K562 (cell line): ENCODE measurements around the gene TMEM158. TPM values are rescaled to one million over a fixed set of nuclear protein-coding genes. Genes with fewer than 3 reads are reported as not detected.

Experiments
- CHD1 ChIP-seq: fragments of 200-600 bp; sonication (generic); IDR thresholded peaks from one replicate; pipeline ENCODE4 v1.6.1; 2012; ENCODE audit warnings: mild to moderate bottlenecking, moderate library complexity, low read length, inconsistent platforms
- ETV1 ChIP-seq: fragments of 450-650 bp; conservative IDR thresholded peaks from 2 replicates; pipeline ENCODE4 v1.6.1; 2016; ENCODE audit warnings: missing genetic modification characterization, control low read depth, low read depth, missing compliant biosample characterization
- JUND ChIP-seq, 2 experiments: IDR thresholded peaks; 2 replicates in 1 of 2; 3 replicates in 1 of 2; pipeline ENCODE4 v1.6.1; 2011; ENCODE audit warnings: borderline replicate concordance in 2 of 2, low read depth in 2 of 2, low read length in 2 of 2, improper control_type of control experiment in 1 of 2, missing biosample characterization in 1 of 2, missing genetic modification characterization in 1 of 2, missing genetic modification reagents in 1 of 2
- NFXL1 ChIP-seq: fragments of 450-650 bp; formaldehyde crosslinking; IDR thresholded peaks from 2 replicates; pipeline ENCODE4 v1.4.0; 2021; ENCODE audit warnings: mild to moderate bottlenecking
- PTBP1 ChIP-seq: fragments of 200-400 bp; formaldehyde crosslinking; IDR thresholded peaks from 2 replicates; pipeline ENCODE4 v1.6.1; 2017; ENCODE audit warnings: low read depth, low read length
- ZNF445 ChIP-seq: fragments of 250-450 bp; sonication (Bioruptor Pico); IDR thresholded peaks from 2 replicates; pipeline ENCODE4 v1.4.0; 2020; ENCODE audit warnings: low read depth, mild to moderate bottlenecking, moderate library complexity
- polyA plus RNA-seq, 8 experiments: library from polyadenylated mRNA; depleted of rRNA in 4 of 8; stranded (reverse) in 5 of 8; unstranded in 3 of 8; fragments of >200 nt; fragmentation: Nextera tagmentation in 2 of 8; fragmentation: Illumina TruSeq in 1 of 8; extraction: Ambion mirVana in 2 of 8; extraction: Trizol in 1 of 8; gene quantifications; 2 replicates each; pipeline versions ENCODE4 v1.2.1 to v1.2.3, GENCODE V29; 2011 to 2014; ENCODE audit warnings: inconsistent platforms in 1 of 8, missing spikeins in 1 of 8
- total RNA-seq, 7 experiments: library from RNA; depleted of rRNA in 6 of 7; stranded (reverse); fragments of >200 nt in 6 of 7; fragmentation: Illumina TruSeq in 2 of 7; extraction: Trizol in 2 of 7; gene quantifications; 2 replicates each; pipeline versions ENCODE4 v1.2.1 to v1.2.3, GENCODE V29; 2011 to 2021; ENCODE audit warnings: low replicate concordance in 1 of 7
- TF ChIP-seq, protein P1 (sequence below): fragments of 450-650 bp; IDR thresholded peaks from 2 replicates; pipeline ENCODE4 v1.6.1; 2017; ENCODE audit warnings: antibody characterized with exemption, mild to moderate bottlenecking
- TF ChIP-seq, protein P2 (sequence below): sonication (generic); formaldehyde crosslinking; IDR thresholded peaks from 2 replicates; pipeline ENCODE4 v1.8.1; 2022; ENCODE audit warnings: missing genetic modification reagents
- TF ChIP-seq, protein P3 (sequence below): sonication (generic); formaldehyde crosslinking; IDR thresholded peaks from 2 replicates; pipeline ENCODE4 v1.8.1; 2023; ENCODE audit warnings: mild to moderate bottlenecking, missing genetic modification reagents, moderate library complexity
- TF ChIP-seq, protein P4 (sequence below): fragments of 250-450 bp; sonication (Bioruptor Pico); IDR thresholded peaks from 2 replicates; pipeline ENCODE4 v1.8.0; 2021; ENCODE audit warnings: mild to moderate bottlenecking, moderate library complexity
- TF ChIP-seq, protein P5 (sequence below), 2 experiments: fragments of 450-650 bp in 1 of 2; sonication (generic) in 1 of 2; formaldehyde crosslinking; conservative IDR thresholded peaks; 2 replicates each; pipeline versions ENCODE4 v1.4.0 to v1.8.1; 2020 to 2022; ENCODE audit warnings: mild to moderate bottlenecking in 1 of 2, missing genetic modification reagents in 1 of 2

The TMEM158 gene
- total and polyA plus RNA-seq, 9 of the 15 experiments (the other 6 are each of a cell fraction or from before 2014, with no cell fraction given): 2.2 to 46.5 (median 8.4) TPM

DNA sequence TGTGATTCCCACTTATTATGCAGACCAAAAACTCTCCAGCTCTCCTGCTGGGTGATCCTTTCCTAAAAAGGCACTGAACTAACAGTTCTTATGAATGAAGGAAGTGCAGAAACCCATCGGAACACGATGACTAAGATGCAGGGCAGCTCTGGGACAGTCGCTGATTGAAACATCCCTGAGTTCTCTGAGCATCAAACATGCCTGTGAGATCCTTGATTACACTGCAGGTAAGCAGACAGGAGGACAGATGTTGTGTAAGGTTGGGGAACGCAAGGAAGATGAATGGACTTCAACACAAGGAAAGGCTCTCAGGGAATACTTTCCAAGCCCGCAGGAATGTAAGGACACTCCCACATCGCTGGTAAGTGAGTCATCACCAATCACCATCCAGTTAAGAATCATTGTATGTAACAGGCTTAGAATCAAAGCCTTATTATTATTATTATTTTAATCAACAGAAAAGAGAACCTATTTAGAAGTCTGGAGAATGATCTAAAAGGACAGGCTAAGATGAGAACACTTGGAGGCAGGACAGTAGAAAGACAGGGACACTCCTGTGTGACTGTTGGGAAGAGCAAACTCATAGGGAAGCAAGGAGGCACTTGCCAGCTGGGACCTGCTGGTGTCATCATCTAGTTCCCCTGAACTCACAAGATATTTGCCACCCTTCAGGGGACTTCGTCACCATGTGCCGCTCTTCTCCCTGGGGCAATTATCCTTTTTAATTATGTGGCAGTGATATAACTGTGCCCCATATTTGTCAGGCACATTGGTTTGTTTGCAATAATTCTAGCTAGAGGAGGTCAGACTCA, 26.0 kb downstream of the TMEM158 start (continued):
- TF ChIP-seq, protein P1, sequence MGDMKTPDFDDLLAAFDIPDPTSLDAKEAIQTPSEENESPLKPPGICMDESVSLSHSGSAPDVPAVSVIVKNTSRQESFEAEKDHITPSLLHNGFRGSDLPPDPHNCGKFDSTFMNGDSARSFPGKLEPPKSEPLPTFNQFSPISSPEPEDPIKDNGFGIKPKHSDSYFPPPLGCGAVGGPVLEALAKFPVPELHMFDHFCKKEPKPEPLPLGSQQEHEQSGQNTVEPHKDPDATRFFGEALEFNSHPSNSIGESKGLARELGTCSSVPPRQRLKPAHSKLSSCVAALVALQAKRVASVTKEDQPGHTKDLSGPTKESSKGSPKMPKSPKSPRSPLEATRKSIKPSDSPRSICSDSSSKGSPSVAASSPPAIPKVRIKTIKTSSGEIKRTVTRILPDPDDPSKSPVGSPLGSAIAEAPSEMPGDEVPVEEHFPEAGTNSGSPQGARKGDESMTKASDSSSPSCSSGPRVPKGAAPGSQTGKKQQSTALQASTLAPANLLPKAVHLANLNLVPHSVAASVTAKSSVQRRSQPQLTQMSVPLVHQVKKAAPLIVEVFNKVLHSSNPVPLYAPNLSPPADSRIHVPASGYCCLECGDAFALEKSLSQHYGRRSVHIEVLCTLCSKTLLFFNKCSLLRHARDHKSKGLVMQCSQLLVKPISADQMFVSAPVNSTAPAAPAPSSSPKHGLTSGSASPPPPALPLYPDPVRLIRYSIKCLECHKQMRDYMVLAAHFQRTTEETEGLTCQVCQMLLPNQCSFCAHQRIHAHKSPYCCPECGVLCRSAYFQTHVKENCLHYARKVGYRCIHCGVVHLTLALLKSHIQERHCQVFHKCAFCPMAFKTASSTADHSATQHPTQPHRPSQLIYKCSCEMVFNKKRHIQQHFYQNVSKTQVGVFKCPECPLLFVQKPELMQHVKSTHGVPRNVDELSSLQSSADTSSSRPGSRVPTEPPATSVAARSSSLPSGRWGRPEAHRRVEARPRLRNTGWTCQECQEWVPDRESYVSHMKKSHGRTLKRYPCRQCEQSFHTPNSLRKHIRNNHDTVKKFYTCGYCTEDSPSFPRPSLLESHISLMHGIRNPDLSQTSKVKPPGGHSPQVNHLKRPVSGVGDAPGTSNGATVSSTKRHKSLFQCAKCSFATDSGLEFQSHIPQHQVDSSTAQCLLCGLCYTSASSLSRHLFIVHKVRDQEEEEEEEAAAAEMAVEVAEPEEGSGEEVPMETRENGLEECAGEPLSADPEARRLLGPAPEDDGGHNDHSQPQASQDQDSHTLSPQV: no peak
- TF ChIP-seq CHD1: no peak
- peak; percentile 75 for TF ChIP-seq JUND (IDR thresholded peaks at IDR 0.05; ENCODE audit: borderline replicate concordance, low read depth, low read length)
- peak; percentile 60; the same call in 2 of the 3 replicates for TF ChIP-seq JUND (tag; IDR thresholded peaks at IDR 0.05; ENCODE audit: borderline replicate concordance, low read depth, low read length)
- no peak for TF ChIP-seq PTBP1
- TF ChIP-seq, protein P2, sequence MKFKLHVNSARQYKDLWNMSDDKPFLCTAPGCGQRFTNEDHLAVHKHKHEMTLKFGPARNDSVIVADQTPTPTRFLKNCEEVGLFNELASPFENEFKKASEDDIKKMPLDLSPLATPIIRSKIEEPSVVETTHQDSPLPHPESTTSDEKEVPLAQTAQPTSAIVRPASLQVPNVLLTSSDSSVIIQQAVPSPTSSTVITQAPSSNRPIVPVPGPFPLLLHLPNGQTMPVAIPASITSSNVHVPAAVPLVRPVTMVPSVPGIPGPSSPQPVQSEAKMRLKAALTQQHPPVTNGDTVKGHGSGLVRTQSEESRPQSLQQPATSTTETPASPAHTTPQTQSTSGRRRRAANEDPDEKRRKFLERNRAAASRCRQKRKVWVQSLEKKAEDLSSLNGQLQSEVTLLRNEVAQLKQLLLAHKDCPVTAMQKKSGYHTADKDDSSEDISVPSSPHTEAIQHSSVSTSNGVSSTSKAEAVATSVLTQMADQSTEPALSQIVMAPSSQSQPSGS (CRISPR knock-in tag): no peak
- TF ChIP-seq, protein P3, sequence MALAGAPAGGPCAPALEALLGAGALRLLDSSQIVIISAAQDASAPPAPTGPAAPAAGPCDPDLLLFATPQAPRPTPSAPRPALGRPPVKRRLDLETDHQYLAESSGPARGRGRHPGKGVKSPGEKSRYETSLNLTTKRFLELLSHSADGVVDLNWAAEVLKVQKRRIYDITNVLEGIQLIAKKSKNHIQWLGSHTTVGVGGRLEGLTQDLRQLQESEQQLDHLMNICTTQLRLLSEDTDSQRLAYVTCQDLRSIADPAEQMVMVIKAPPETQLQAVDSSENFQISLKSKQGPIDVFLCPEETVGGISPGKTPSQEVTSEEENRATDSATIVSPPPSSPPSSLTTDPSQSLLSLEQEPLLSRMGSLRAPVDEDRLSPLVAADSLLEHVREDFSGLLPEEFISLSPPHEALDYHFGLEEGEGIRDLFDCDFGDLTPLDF (CRISPR knock-in tag): no peak
- TF ChIP-seq, protein P4, sequence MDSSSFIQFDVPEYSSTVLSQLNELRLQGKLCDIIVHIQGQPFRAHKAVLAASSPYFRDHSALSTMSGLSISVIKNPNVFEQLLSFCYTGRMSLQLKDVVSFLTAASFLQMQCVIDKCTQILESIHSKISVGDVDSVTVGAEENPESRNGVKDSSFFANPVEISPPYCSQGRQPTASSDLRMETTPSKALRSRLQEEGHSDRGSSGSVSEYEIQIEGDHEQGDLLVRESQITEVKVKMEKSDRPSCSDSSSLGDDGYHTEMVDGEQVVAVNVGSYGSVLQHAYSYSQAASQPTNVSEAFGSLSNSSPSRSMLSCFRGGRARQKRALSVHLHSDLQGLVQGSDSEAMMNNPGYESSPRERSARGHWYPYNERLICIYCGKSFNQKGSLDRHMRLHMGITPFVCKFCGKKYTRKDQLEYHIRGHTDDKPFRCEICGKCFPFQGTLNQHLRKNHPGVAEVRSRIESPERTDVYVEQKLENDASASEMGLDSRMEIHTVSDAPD (CRISPR knock-in tag): no peak
- TF ChIP-seq, protein P5, sequence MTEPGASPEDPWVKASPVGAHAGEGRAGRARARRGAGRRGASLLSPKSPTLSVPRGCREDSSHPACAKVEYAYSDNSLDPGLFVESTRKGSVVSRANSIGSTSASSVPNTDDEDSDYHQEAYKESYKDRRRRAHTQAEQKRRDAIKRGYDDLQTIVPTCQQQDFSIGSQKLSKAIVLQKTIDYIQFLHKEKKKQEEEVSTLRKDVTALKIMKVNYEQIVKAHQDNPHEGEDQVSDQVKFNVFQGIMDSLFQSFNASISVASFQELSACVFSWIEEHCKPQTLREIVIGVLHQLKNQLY (CRISPR knock-in tag; conservative IDR thresholded peaks at IDR 0.05): no peak
- no peak for TF ChIP-seq ETV1 (tag)
- no peak for TF ChIP-seq ZNF445 (CRISPR knock-in tag)
- TF ChIP-seq NFXL1 (CRISPR knock-in tag): no peak
